MCF 10A (cell line): ENCODE data around the gene C11orf58. TPM values are rescaled to one million over a fixed set of nuclear protein-coding genes. Genes with fewer than 3 reads are reported as not detected.
A peak's percentile ranks its signal among the peaks of the same experiment; 100 is the strongest.

Source experiments
- BruUV-seq: library from RNA; stranded (reverse); fragments of 400-500 nt; replicated peaks from 2 replicates; lab custom pipeline; 2021; lab: Mats Ljungman, UMichigan
- CTCF ChIA-PET: fragments of 300-600 bp; sonication (Branson Sonifier 250); formaldehyde crosslinking; extraction: SDS; loops from one replicate; lab custom pipeline; 2021; ENCODE audit warnings: antibody characterized with exemption, inconsistent platforms; lab: Yijun Ruan, JAX
- POLR2A ChIA-PET: fragments of 300-600, 350-650 bp; sonication (Branson Sonifier 250); formaldehyde crosslinking; extraction: SDS; loops from one replicate; lab custom pipeline; 2020; ENCODE audit warnings: antibody characterized with exemption, inconsistent platforms; lab: Yijun Ruan, JAX
- DNase-seq: peaks from one replicate; pipeline ENCODE4 v3.0.0-alpha.2; 2018; ENCODE audit not compliant: unreplicated experiment
- H3K27ac Mint-ChIP-seq: one replicate; pipeline ENCODE4 v1.8.0; 2022; ENCODE audit warnings: mild to moderate bottlenecking, low read depth, mixed read lengths; ENCODE audit not compliant: unreplicated experiment
- H3K27me3 Mint-ChIP-seq: one replicate; pipeline ENCODE4 v1.8.0; 2022; ENCODE audit warnings: mixed read lengths; ENCODE audit not compliant: insufficient read depth, unreplicated experiment
- H3K36me3 Mint-ChIP-seq: one replicate; pipeline ENCODE4 v1.8.0; 2022; ENCODE audit warnings: mild to moderate bottlenecking, moderate library complexity, mixed read lengths; ENCODE audit not compliant: insufficient read depth, unreplicated experiment
- H3K4me1 Mint-ChIP-seq: one replicate; pipeline ENCODE4 v1.8.0; 2022; ENCODE audit warnings: mixed read lengths; ENCODE audit not compliant: insufficient read depth, unreplicated experiment
- H3K4me3 Mint-ChIP-seq: one replicate; pipeline ENCODE4 v1.8.0; 2022; ENCODE audit warnings: mild to moderate bottlenecking, moderate library complexity, mixed read lengths; ENCODE audit not compliant: unreplicated experiment
- H3K9me3 Mint-ChIP-seq: one replicate; pipeline ENCODE4 v1.8.0; 2022; ENCODE audit warnings: mixed read lengths; ENCODE audit not compliant: unreplicated experiment
- CTCF ChIP-seq: fragments of 200-600 bp; IDR thresholded peaks from one replicate; pipeline ENCODE4 v1.8.0; 2022; ENCODE audit warnings: antibody characterized with exemption, mild to moderate bottlenecking; ENCODE audit not compliant: unreplicated experiment
- intact Hi-C: fragments of 100-400 bp; cut with micrococcal nuclease; formaldehyde crosslinking; loops from 2 replicates; pipeline ENCODE4 v1.14.1; 2022
- total RNA-seq: library from RNA; stranded (reverse); gene quantifications from 2 replicates; pipeline ENCODE4 v1.2.3, GENCODE V29; 2022

Gene C11orf58
- total RNA-seq, 1 experiment from 2014 or later, result 230 TPM

- Mint-ChIP-seq H3K9me3 (no peaks in the 10 kb centered on the region), H3K27me3 (no peaks in the 10 kb centered on the region), H3K4me3 (no peak overlapping the region), H3K27ac (no peak overlapping the region), H3K36me3 (no peaks in the 10 kb centered on the region), H3K4me1 (no peaks in the 10 kb centered on the region)
- CTCF ChIA-PET, result no interaction called here
- BruUV-seq, result no TSS peak
- intact Hi-C loops, result no loop called here
- DNase-seq, result no peak
- POLR2A ChIA-PET, result no interaction called here
- TF ChIP-seq CTCF, result no peak
These were observed 15.7 kb upstream of the C11orf58 start for GRCh38 chr11:16722581-16723344.

- POLR2A ChIA-PET, result interaction anchor here (1.4 kb wide), 1 partner anchor 10 kb away, joined by 6 read pairs; no protein-coding TSS in a partner anchor
- no peak for DNase-seq
- Mint-ChIP-seq H3K4me3 (no peak overlapping the region), H3K27ac (no peak overlapping the region), H3K27me3 (no peaks in the 10 kb centered on the region), H3K4me1 (no peaks in the 10 kb centered on the region), H3K36me3 (no peaks in the 10 kb centered on the region), H3K9me3 (peaks cover 11% of the 10 kb centered on the region)
- no TSS peak for BruUV-seq
- CTCF ChIA-PET, result no interaction called here
- no peak for TF ChIP-seq CTCF
- intact Hi-C loops, result no loop called here
These were observed 10.6 kb upstream of the C11orf58 start for GRCh38 chr11:16727806-16728205.

- Mint-ChIP-seq H3K27me3 (no peaks in the 10 kb centered on the region), H3K4me1 (peaks cover 21% of the 10 kb centered on the region), H3K36me3 (peaks cover 14% of the 10 kb centered on the region), H3K27ac (no peak overlapping the region), H3K4me3 (no peak overlapping the region), H3K9me3 (no peaks in the 10 kb centered on the region)
- TF ChIP-seq CTCF, result no peak
- TSS peak; percentile 94 for BruUV-seq
- intact Hi-C loops, result loop anchor here (1.0 kb wide), 1 partner anchor 106 kb away; no protein-coding TSS in a partner anchor
- POLR2A ChIA-PET, result interaction anchor here (0.6 to 2.9 kb wide), 28 partner anchors 8 to 1959 kb away, joined by 3 to 26 read pairs (median 4); partner anchors contain the start of gene PIK3C2A
- CTCF ChIA-PET, result interaction anchor here (0.5 to 1.4 kb wide), 7 partner anchors 17 to 603 kb away, joined by 3 to 7 read pairs (median 4); no protein-coding TSS in a partner anchor
- no peak for DNase-seq
These were observed 642 bp upstream of the C11orf58 start for GRCh38 chr11:16737818-16738192.
